ENCODE results near the gene CCDC158. TPM values are rescaled to one million over a fixed set of nuclear protein-coding genes. Genes with fewer than 3 reads are reported as not detected.

CCDC158 gene
- total and polyA plus RNA-seq, 2 of the 8 experiments (the other 6 are each of a cell fraction or from before 2014, with no cell fraction given) = not detected

DNA sequence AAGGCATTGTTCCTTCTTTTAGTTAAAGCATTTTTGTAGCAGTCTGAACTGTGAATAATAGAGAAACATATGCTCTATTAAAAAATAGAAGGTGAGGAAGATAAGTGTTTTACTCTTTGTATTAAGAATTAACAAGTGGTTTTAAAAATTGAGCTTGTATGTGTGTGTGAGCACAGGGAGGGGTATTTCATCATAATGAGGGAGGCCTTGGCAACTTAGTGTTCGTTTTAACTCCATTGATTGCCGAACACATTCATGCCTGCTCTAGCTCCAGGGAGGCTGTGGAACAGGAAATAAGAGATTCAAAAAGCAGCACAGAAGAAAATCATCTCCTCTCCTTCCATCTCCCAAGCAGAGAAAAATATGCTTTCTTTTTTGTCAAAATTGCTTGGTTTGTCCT lies 28.9 kb upstream of the CCDC158 start:
- no peak overlapping the region for H4K8ac ChIP-seq (ENCODE audit: extremely low read depth, insufficient read depth, low read length)
- H3K36me3 ChIP-seq (ENCODE audit: control insufficient read depth in 2 of 4, insufficient read depth in 4 of 4, low read length in 3 of 4) = no peaks in the 10 kb centered on the region
- no peaks in the 10 kb centered on the region; the same call in 1 of the 2 replicates for H3K79me1 ChIP-seq (ENCODE audit: low read depth, low read length)
- no peak overlapping the region for H2BK120ac ChIP-seq (replicated peaks; ENCODE audit: low read depth, low read length)
- H3K9ac ChIP-seq (replicated peaks in 1 of 4; ENCODE audit: extremely low read depth in 1 of 4, low read depth in 3 of 4, low read length in 3 of 4) = no peak overlapping the region
- FAIRE-seq (peak; percentile 66), DNase-seq (ENCODE audit: low read depth in 1 of 2, low spot score in 2 of 2) (no peak)
- no peak overlapping the region for H3K4me2 ChIP-seq (ENCODE audit: insufficient read depth in 1 of 2, low read depth in 2 of 2, low read length in 2 of 2)
- no peaks in the 10 kb centered on the region for H3K27me3 ChIP-seq (replicated peaks in 1 of 4; ENCODE audit: control insufficient read depth in 3 of 4, extremely low read depth in 1 of 4, insufficient read depth in 3 of 4, low read length in 3 of 4)
- H3K79me2 ChIP-seq (ENCODE audit: control insufficient read depth in 1 of 2, insufficient read depth in 2 of 2, low read length in 2 of 2) = no peaks in the 10 kb centered on the region
- H3K18ac ChIP-seq (ENCODE audit: extremely low read depth, low read length) = no peak overlapping the region
- H3K14ac ChIP-seq (ENCODE audit: insufficient read length) = no peak overlapping the region
- H4K5ac ChIP-seq (ENCODE audit: insufficient read length, low read depth, low read length) = no peak overlapping the region
- H2AK5ac ChIP-seq (ENCODE audit: low read depth, low read length) = no peak overlapping the region
- peak; percentile 40; the same call in 1 of the 2 replicates for TF ChIP-seq CEBPB (IDR thresholded peaks at IDR 0.05; ENCODE audit: low read depth, low read length)
- no peak for TF ChIP-seq EGR1 (IDR thresholded peaks at IDR 0.05; ENCODE audit: borderline replicate concordance, low read depth, low read length)
- TF ChIP-seq GTF2F1 (IDR thresholded peaks at IDR 0.05; ENCODE audit: borderline replicate concordance, low read depth, low read length) = no peak
- no peak for TF ChIP-seq KDM5A (IDR thresholded peaks at IDR 0.05; ENCODE audit: low read length)
- ChIA-PET POLR2A (ENCODE audit: partially characterized antibody) (interaction anchor here (1.1 to 1.3 kb wide), 2 partner anchors 9 to 15 kb away, joined by 4 to 5 read pairs; partner anchors contain the start of gene SHROOM3), CTCF (ENCODE audit: partially characterized antibody) (interaction anchor here (1.0 kb wide), 4 partner anchors 11 to 420 kb away, joined by 3 to 4 read pairs (median 3); no protein-coding TSS in a partner anchor)
- H2BK15ac ChIP-seq (ENCODE audit: low read length) = no peak overlapping the region
- no peak overlapping the region for H3K4ac ChIP-seq (replicated peaks; ENCODE audit: insufficient read length, low read depth, low read length)
- no peak overlapping the region for H2BK12ac ChIP-seq (ENCODE audit: low read depth, low read length)
- H4K20me1 ChIP-seq (replicated peaks in 1 of 2; ENCODE audit: control insufficient read depth in 1 of 2, insufficient read depth in 2 of 2, low read length in 2 of 2) = no peaks in the 10 kb centered on the region
- no peak overlapping the region for H3K27ac ChIP-seq (ENCODE audit: low read depth, low read length)
- no peak overlapping the region for H4K91ac ChIP-seq (replicated peaks; ENCODE audit: insufficient read length, low read length)
- no peak overlapping the region for H3K4me3 ChIP-seq (ENCODE audit: extremely low read depth in 1 of 4, insufficient read depth in 2 of 4, low read depth in 3 of 4, low read length in 4 of 4)
- H3K9me3 ChIP-seq (ENCODE audit: insufficient read depth in 2 of 2, low read depth in 1 of 2, low read length in 1 of 2) = no peaks in the 10 kb centered on the region
- H3K23ac ChIP-seq (ENCODE audit: insufficient read length) = no peak overlapping the region
- no peak overlapping the region for H3K56ac ChIP-seq (replicated peaks; ENCODE audit: insufficient read length, low read depth, low read length)
- H3K23me2 ChIP-seq (ENCODE audit: low read depth, low read length) = no peaks in the 10 kb centered on the region
- no peak overlapping the region for H2BK20ac ChIP-seq (ENCODE audit: low read length)
- 79% methylated on average over 2 of the region's 2 CpGs; no CpG with 5 or more reads in 1 of the 2 experiments for WGBS, 2 experiments (ENCODE audit: extremely low coverage in 1 of 2, insufficient coverage in 1 of 2, insufficient read length in 1 of 2, insufficient replicate concordance in 2 of 2, low coverage in 1 of 2, low lambda C conversion rate in 2 of 2, missing lambda C conversion rate in 1 of 2)
- peaks cover 0 to 2% (median 0%) of the 10 kb centered on the region in 4 experiments; a peak in 1 of 7 replicates for H3K4me1 ChIP-seq (replicated peaks in 1 of 4; ENCODE audit: control insufficient read depth in 3 of 4, insufficient read depth in 4 of 4, low read length in 3 of 4)
- no peak overlapping the region for H2BK5ac ChIP-seq (ENCODE audit: low read depth, low read length)
- no peak overlapping the region for H2AFZ ChIP-seq (ENCODE audit: low read length)

All from H1 (cell line).